GM12864 (cell line): Measurements from ENCODE around the gene CYP2C8.

ENCODE experiments used
- DNase-seq: peaks from one replicate; pipeline ENCODE4 v3.0.0-alpha.2; 2011; ENCODE audit warnings: low read depth
- H3K4me3 ChIP-seq: 2 replicates; pipeline ENCODE4 v1.5.1; 2011; ENCODE audit warnings: mild to moderate bottlenecking, low read depth, low read length, control low read depth
- TF ChIP-seq, protein P1 (sequence below): IDR thresholded peaks from 2 replicates; pipeline ENCODE4 v1.5.1; 2011; ENCODE audit warnings: low read depth, mild to moderate bottlenecking, moderate library complexity, low read length, control low read depth, inconsistent platforms; ENCODE audit errors: missing control alignments

CYP2C8 gene

DNA sequence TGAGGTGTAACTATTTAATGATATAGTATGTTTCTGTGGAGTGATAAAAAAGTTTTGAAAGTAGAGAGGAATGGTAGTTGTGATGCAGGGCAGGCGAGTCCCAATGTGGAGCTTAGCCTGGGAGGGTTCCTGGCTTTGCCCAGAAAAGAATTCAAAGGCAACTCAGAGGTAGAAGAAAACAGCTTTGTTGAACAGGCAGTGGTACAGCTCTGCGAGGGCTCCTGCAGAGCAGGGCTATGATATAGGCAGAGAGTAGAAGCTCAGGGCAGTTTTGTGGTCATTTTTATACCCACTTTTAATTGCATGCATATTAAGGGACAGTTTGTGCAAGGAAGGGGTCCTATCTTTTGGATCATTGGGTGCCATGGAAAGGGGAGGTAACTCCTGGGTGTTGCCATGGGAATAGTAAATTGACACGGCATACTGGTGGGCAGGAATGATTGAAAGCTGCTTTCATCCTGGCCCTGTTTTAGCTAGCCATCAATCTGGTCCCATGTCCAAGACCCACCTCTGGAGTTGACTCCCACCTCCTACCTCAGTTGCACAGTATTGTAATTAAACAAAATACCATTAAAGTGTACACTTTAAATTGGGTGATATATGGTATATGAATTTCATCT lies 12.4 kb downstream of the CYP2C8 start:
- TF ChIP-seq, protein P1, sequence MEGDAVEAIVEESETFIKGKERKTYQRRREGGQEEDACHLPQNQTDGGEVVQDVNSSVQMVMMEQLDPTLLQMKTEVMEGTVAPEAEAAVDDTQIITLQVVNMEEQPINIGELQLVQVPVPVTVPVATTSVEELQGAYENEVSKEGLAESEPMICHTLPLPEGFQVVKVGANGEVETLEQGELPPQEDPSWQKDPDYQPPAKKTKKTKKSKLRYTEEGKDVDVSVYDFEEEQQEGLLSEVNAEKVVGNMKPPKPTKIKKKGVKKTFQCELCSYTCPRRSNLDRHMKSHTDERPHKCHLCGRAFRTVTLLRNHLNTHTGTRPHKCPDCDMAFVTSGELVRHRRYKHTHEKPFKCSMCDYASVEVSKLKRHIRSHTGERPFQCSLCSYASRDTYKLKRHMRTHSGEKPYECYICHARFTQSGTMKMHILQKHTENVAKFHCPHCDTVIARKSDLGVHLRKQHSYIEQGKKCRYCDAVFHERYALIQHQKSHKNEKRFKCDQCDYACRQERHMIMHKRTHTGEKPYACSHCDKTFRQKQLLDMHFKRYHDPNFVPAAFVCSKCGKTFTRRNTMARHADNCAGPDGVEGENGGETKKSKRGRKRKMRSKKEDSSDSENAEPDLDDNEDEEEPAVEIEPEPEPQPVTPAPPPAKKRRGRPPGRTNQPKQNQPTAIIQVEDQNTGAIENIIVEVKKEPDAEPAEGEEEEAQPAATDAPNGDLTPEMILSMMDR: no peak
- no peak for DNase-seq
- no peak overlapping the region for H3K4me3 ChIP-seq

DNA sequence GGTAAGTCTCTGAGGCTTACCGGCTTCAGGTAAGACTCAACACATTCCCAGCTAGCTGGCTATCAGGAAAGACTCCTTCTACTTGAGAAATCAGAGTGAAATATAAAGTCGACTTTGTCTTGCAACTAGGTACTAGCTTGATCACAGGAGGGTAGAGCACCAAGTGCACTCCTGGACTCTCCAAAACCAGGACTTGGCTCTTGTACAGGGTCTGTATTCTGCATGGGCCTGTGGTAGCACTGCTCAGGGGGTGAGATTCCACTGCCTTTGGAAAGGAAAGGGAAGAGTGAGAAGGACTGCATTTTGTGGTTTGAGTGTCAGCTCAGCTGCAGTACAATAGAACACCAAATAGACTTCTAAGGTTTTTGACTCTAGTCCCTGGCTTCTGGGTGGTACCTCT lies 19.4 kb downstream of the CYP2C8 start:
- no peak for DNase-seq
- H3K4me3 ChIP-seq: no peak overlapping the region
- TF ChIP-seq, protein P1: no peak

DNA sequence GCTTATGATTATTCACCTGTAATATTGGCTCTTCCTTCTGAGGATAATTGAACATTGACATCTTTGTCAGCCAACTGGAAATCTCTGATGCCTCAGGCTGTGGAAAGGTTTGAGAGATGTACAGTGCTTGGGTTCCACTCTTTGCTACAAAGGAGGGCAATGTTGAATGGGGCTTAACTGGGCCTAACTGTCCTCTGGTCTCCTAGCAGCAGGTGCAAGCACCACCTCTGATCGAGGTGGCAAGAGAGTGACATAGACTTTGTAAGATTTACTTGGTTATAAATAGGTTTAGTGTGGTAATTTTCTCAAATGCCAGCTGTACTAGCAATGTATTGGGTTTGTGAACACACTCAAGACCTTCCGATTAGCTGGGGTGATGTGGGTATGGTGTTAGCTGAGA lies 21.1 kb downstream of the CYP2C8 start:
- H3K4me3 ChIP-seq: no peak overlapping the region
- TF ChIP-seq, protein P1: no peak
- DNase-seq: no peak

DNA sequence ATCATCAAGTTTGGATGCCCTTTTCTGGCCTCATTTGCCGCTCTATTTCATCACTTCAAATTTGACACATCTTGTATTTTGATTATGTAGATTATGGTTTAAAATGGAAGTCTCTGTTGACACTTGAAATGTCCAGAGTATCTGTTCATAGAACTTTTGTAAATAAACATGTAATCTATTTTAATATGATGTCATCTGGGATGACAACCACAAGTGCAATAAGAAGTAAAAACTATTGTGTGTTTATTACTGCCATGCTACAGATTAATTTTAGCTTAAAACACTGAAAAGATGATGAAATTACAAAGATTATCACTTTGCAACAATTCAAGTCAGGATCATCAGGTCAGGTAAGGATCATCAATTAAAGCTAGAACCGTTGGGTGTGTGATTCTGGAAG lies 30.0 kb downstream of the CYP2C8 start:
- TF ChIP-seq, protein P1: no peak
- no peak overlapping the region for H3K4me3 ChIP-seq
- no peak for DNase-seq

DNA sequence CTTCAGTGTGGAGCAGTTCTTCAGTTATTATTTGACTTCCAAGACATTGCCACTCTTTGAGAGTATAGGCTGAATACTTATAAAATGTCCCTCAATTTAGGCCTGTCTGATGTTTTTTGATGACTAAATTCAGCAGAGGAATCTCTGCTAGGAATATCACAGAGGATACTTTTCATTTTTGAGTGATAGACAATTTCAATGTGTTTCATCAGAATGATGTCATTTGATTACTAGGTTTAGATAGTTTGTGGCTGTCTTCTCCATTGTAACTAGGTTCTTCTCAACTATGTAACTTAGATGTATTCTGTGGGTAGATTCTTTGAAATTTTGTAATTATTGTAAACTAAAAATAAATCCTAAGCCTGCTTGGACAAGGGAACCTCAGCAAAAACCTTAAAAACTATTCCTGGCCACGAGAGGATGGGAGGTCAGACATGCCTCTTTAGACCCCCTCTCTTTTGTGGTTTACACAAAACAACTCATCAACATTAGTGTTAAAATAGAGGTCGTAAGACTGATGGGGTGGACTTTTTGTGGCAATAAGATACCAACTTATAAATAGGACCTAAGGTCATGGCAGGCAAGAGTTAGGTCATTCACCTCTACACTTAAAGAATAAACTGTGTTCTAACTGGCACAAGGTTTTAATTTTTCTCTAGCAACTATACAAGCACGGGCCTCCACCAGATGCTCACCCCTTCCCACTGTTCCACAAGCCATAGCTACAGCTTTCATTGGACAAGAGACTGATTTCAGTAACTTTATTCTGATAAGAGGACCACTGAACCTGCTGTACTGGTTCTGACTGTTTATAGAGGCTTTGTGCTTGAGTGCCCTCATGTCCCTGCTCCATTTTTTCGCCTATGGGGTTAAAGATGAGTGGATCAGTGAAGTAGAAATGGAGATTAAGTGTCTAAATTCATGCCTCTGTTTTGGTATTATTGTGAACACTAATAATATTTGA lies 33.7 kb downstream of the CYP2C8 start:
- TF ChIP-seq, protein P1: no peak
- no peak overlapping the region for H3K4me3 ChIP-seq
- DNase-seq: no peak

DNA sequence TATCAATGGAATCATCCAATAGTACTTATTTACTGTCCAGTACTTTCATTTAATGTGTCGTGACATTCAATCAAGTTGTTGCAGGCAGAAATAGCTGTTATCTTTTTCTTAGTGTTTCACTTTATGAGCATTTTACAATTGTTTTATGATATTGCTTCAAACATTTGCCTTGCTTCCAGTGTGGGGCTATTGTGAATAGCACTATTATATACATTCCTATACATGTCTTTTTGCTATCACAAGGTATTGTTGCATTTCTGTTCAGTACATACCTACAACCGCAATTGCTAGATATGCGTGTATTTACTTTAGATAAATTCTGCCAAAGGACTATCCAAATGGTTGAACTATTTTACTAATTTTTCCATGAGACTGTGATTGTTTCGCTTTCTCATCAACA lies 34.9 kb downstream of the CYP2C8 start:
- DNase-seq: no peak
- TF ChIP-seq, protein P1: no peak
- no peak overlapping the region for H3K4me3 ChIP-seq
